K562 (cell line): ENCODE measurements around the gene AP3B1. TPM values are rescaled to one million over a fixed set of nuclear protein-coding genes. Genes with fewer than 3 reads are reported as not detected.

ENCODE experiments used
- ATAC-seq: fragments of 200-7000 bp; cut with Tn5 transposase; 3 replicates; pipeline ENCODE4 v1.9.1; 2020; ENCODE audit warnings: moderate library complexity
- BruUV-seq: library from RNA; stranded (reverse); fragments of 400-500 nt; replicated peaks from 2 replicates; lab custom pipeline; 2021; lab: Mats Ljungman, UMichigan
- CTCF ChIA-PET: fragments of 300-600 bp; formaldehyde crosslinking; extraction: SDS; loops from one replicate; lab custom pipeline; 2021; ENCODE audit warnings: low intra/inter-chr PET ratio; lab: Yijun Ruan, JAX
- POLR2A ChIA-PET: fragments of 300-600, 350-650 bp; sonication (Branson Sonifier 250); formaldehyde crosslinking; extraction: SDS; loops from one replicate; lab custom pipeline; 2021; ENCODE audit warnings: antibody characterized with exemption, inconsistent platforms; lab: Yijun Ruan, JAX
- DNase-seq, 4 experiments: peaks; one replicate each; pipeline versions ENCODE4 v3.0.0 to v3.0.0-alpha.2; 2011 to 2018; ENCODE audit warnings: low spot score in 3 of 4, mixed read lengths in 3 of 4; ENCODE audit errors: extremely low read depth in 1 of 4
- FAIRE-seq: peaks from 2 replicates; lab custom pipeline; 2011; peaks lifted over from hg19 to GRCh38; lab: Jason Lieb, UNC
- H2AFZ ChIP-seq: 2 replicates; pipeline ENCODE4 v1.6.0; 2011; ENCODE audit warnings: low read depth, low read length, control low read depth, inconsistent platforms
- H3K27ac ChIP-seq: fragments of 200-600 bp; 3 replicates; pipeline ENCODE4 v1.8.0; 2011; ENCODE audit warnings: low read depth, mild to moderate bottlenecking, control low read depth, inconsistent platforms, low read length, moderate library complexity, mixed read lengths; ENCODE audit errors: extremely low read depth
- H3K27me3 ChIP-seq, 2 experiments: fragments of 300-600 bp in 1 of 2; 2 replicates in 1 of 2; 3 replicates in 1 of 2; pipeline versions ENCODE4 v1.6.0 to v1.8.0; 2011; ENCODE audit warnings: inconsistent platforms in 2 of 2, low read length in 2 of 2, mild to moderate bottlenecking in 1 of 2, mixed read lengths in 1 of 2, moderate library complexity in 1 of 2; ENCODE audit not compliant: control insufficient read depth in 2 of 2, insufficient read depth in 2 of 2
- H3K36me3 ChIP-seq: fragments of 300-600 bp; 3 replicates; pipeline ENCODE4 v1.8.0; 2011; ENCODE audit warnings: mild to moderate bottlenecking, low read length, inconsistent platforms; ENCODE audit not compliant: control insufficient read depth, insufficient read depth
- H3K4me1 ChIP-seq, 2 experiments: fragments of 200-600 bp in 1 of 2; replicated peaks in 1 of 2; 2 replicates in 1 of 2; 3 replicates in 1 of 2; pipeline versions ENCODE4 v1.5.1 to v1.8.0; 2011; ENCODE audit warnings: inconsistent platforms in 2 of 2, low read length in 2 of 2, mild to moderate bottlenecking in 1 of 2, mixed read lengths in 1 of 2, moderate library complexity in 1 of 2; ENCODE audit not compliant: control insufficient read depth in 2 of 2, insufficient read depth in 2 of 2
- H3K4me2 ChIP-seq: 2 replicates; pipeline ENCODE4 v1.6.1; 2011; ENCODE audit warnings: low read length, control low read depth, inconsistent platforms, mixed read lengths; ENCODE audit not compliant: insufficient read depth
- H3K4me3 ChIP-seq: fragments of 200-600 bp; sonication (generic), shearing (Covaris generic); 2 replicates; pipeline ENCODE4 v1.5.1; 2016; ENCODE audit warnings: control low read depth, inconsistent platforms
- H3K79me2 ChIP-seq: fragments of 200-600 bp; 3 replicates; pipeline ENCODE4 v1.8.0; 2011; ENCODE audit warnings: low read length, inconsistent platforms; ENCODE audit not compliant: control insufficient read depth, insufficient read depth
- H3K9ac ChIP-seq, 2 experiments: 2 replicates each; pipeline versions ENCODE4 v1.6.0 to v1.6.1; 2011; ENCODE audit warnings: low read depth in 2 of 2, low read length in 2 of 2, control low read depth in 1 of 2, inconsistent platforms in 1 of 2, mild to moderate bottlenecking in 1 of 2, mixed read lengths in 1 of 2; ENCODE audit not compliant: insufficient read depth in 1 of 2
- H3K9me1 ChIP-seq: one replicate; pipeline ENCODE4 v1.6.0; 2011; ENCODE audit warnings: inconsistent platforms, mild to moderate bottlenecking, low read length, moderate library complexity; ENCODE audit not compliant: control insufficient read depth, insufficient read depth
- H3K9me3 ChIP-seq: replicated peaks from 2 replicates; pipeline ENCODE4 v1.5.1; 2011; ENCODE audit warnings: low read depth, low read length, inconsistent platforms; ENCODE audit not compliant: control insufficient read depth, insufficient read depth
- H4K20me1 ChIP-seq: replicated peaks from 2 replicates; pipeline ENCODE4 v1.6.1; 2011; ENCODE audit warnings: low read length, inconsistent platforms, mixed read lengths; ENCODE audit not compliant: control insufficient read depth, insufficient read depth
- BHLHE40 ChIP-seq: IDR thresholded peaks from 2 replicates; pipeline ENCODE4 v1.6.1; 2011; ENCODE audit warnings: low read length, improper control_type of control experiment
- BRD9 ChIP-seq: fragments of 450-650 bp; IDR thresholded peaks from 2 replicates; pipeline ENCODE4 v1.6.1; 2018; ENCODE audit warnings: low read depth; ENCODE audit not compliant: partially characterized antibody
- CBX2 ChIP-seq: fragments of 200-600 bp; sonication (generic); IDR thresholded peaks from one replicate; pipeline ENCODE4 v1.6.1; 2012; ENCODE audit warnings: mild to moderate bottlenecking, low read length, inconsistent platforms; ENCODE audit not compliant: insufficient read depth, poor library complexity, severe bottlenecking
- CBX5 ChIP-seq: IDR thresholded peaks from 2 replicates; pipeline ENCODE4 v1.6.1; 2014; ENCODE audit warnings: low read depth, borderline replicate concordance
- HNRNPUL1 ChIP-seq: fragments of 200-400 bp; formaldehyde crosslinking; IDR thresholded peaks from 2 replicates; pipeline ENCODE4 v1.6.1; 2017; ENCODE audit warnings: low read length
- IFI16 ChIP-seq: fragments of 250-450 bp; sonication (Bioruptor Pico); IDR thresholded peaks from 2 replicates; pipeline ENCODE4 v2.1.2; 2022; ENCODE audit warnings: mild to moderate bottlenecking, inconsistent platforms
- L3MBTL2 ChIP-seq: fragments of 450-650 bp; IDR thresholded peaks from 2 replicates; pipeline ENCODE4 v1.6.1; 2016; ENCODE audit warnings: mild to moderate bottlenecking, moderate library complexity
- MXI1 ChIP-seq: IDR thresholded peaks from 2 replicates; pipeline ENCODE4 v1.6.1; 2011; ENCODE audit warnings: low read depth, mild to moderate bottlenecking, improper control_type of control experiment, low read length
- MYC ChIP-seq, 2 experiments: fragments of 250-450 bp in 1 of 2; sonication (Bioruptor Pico) in 1 of 2; IDR thresholded peaks; 2 replicates each; pipeline versions ENCODE4 v1.5.1 to v1.6.1; 2012 to 2021; ENCODE audit warnings: low read depth in 2 of 2, borderline replicate concordance in 1 of 2, improper control_type of control experiment in 1 of 2, low read length in 1 of 2, mild to moderate bottlenecking in 1 of 2, moderate library complexity in 1 of 2
- STAT5B ChIP-seq: fragments of 250-450 bp; sonication (Bioruptor Pico); IDR thresholded peaks from 2 replicates; pipeline ENCODE4 v1.8.0; 2021; ENCODE audit warnings: mild to moderate bottlenecking, inconsistent platforms
- TCF3 ChIP-seq: sonication (generic); formaldehyde crosslinking; IDR thresholded peaks from 2 replicates; pipeline ENCODE4 v1.4.0; 2020; ENCODE audit warnings: mild to moderate bottlenecking, missing genetic modification reagents
- ZBTB1 ChIP-seq: sonication (generic); formaldehyde crosslinking; IDR thresholded peaks from 2 replicates; pipeline ENCODE4 v1.8.1; 2023; ENCODE audit warnings: missing genetic modification reagents, low read depth, mild to moderate bottlenecking, borderline replicate concordance
- ZNF277 ChIP-seq: fragments of 250-450 bp; sonication (Bioruptor Pico); IDR thresholded peaks from 2 replicates; pipeline ENCODE4 v1.8.0; 2022; ENCODE audit warnings: inconsistent platforms, mild to moderate bottlenecking, moderate library complexity, borderline replicate concordance
- ZNF347 ChIP-seq: fragments of 450-650 bp; formaldehyde crosslinking; IDR thresholded peaks from 2 replicates; pipeline ENCODE4 v1.4.0; 2020; ENCODE audit warnings: low read depth, mild to moderate bottlenecking, moderate library complexity
- in situ Hi-C: fragments of 300-500 bp; cut with MboI; formaldehyde crosslinking; loops from 4 replicates; pipeline ENCODE4 v1.15.0; 2018; ENCODE audit warnings: inconsistent platforms, mixed read lengths
- intact Hi-C: fragments of 100-400 bp; cut with micrococcal nuclease; formaldehyde crosslinking; loops from 2 replicates; pipeline ENCODE4 v1.14.2; 2022
- polyA plus RNA-seq, 8 experiments: library from polyadenylated mRNA; depleted of rRNA in 4 of 8; stranded (reverse) in 5 of 8; unstranded in 3 of 8; fragments of >200 nt; fragmentation: Nextera tagmentation in 2 of 8; fragmentation: Illumina TruSeq in 1 of 8; extraction: Ambion mirVana in 2 of 8; extraction: Trizol in 1 of 8; gene quantifications; 2 replicates each; pipeline versions ENCODE4 v1.2.1 to v1.2.3, GENCODE V29; 2011 to 2014; ENCODE audit warnings: inconsistent platforms in 1 of 8, missing spikeins in 1 of 8
- total RNA-seq, 7 experiments: library from RNA; depleted of rRNA in 6 of 7; stranded (reverse); fragments of >200 nt in 6 of 7; fragmentation: Illumina TruSeq in 2 of 7; extraction: Trizol in 2 of 7; gene quantifications; 2 replicates each; pipeline versions ENCODE4 v1.2.1 to v1.2.3, GENCODE V29; 2011 to 2021; ENCODE audit warnings: low replicate concordance in 1 of 7
- TF ChIP-seq, protein P1 (sequence below), 2 experiments: fragments of 450-650 bp in 1 of 2; sonication (generic) in 1 of 2; formaldehyde crosslinking in 1 of 2; IDR thresholded peaks in 1 of 2; conservative IDR thresholded peaks in 1 of 2; 2 replicates each; pipeline versions ENCODE4 v1.6.1 to v1.8.1; 2016 to 2023; ENCODE audit warnings: mild to moderate bottlenecking in 2 of 2, moderate library complexity in 2 of 2, inconsistent platforms in 1 of 2, missing genetic modification reagents in 1 of 2
- TF ChIP-seq, protein P2 (sequence below): sonication (generic); formaldehyde crosslinking; IDR thresholded peaks from 2 replicates; pipeline ENCODE4 v1.8.1; 2023; ENCODE audit warnings: mild to moderate bottlenecking, missing genetic modification reagents

Gene AP3B1
- total and polyA plus RNA-seq, 9 of the 15 experiments (the other 6 are each of a cell fraction or from before 2014, with no cell fraction given): 21.1 to 61.8 (median 42.2) TPM

DNA sequence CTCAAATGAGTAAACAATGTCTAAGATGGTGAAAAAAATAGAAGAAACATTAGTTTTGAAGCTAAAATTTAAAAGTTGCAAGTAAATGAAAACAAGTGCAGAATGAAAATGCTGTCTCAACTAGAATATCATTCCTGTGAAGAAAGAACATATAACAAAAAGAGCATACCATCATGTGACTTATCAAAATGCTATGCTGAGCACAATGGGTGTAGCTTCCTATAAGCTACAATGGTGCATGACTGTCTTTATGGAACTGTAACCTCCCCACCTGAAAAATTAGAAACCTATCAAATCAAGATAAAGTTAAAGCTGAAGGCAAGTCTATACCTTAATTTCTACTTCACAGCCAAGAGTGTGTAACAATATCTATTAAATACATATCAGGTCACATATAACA, 192.0 kb downstream of the AP3B1 start (continued):
- TF ChIP-seq CBX2 (no peak), HNRNPUL1 (no peak), BRD9 (no peak)

- Histone ChIP-seq H3K4me3 (no peak overlapping the region), H3K4me1 (no peaks in the 10 kb centered on the region), H3K27ac (no peak overlapping the region), H3K9me3 (no peaks in the 10 kb centered on the region), H2AFZ (no peak overlapping the region), H3K79me2 (no peaks in the 10 kb centered on the region), H3K4me2 (no peak overlapping the region), H4K20me1 (no peaks in the 10 kb centered on the region), H3K27me3 (no peaks in the 10 kb centered on the region), H3K9ac (no peak overlapping the region), H3K9me1 (peaks cover under 1% of the 10 kb centered on the region), H3K36me3 (peaks cover 16% of the 10 kb centered on the region)
- in situ Hi-C loops: no loop called here
- POLR2A ChIA-PET: no interaction called here
- DNase-seq: no peak
- intact Hi-C loops: no loop called here
- FAIRE-seq: no peak
- no TSS peak for BruUV-seq
- no peak for ATAC-seq
- CTCF ChIA-PET: no interaction called here
- TF ChIP-seq L3MBTL2: no peak
- TF ChIP-seq, protein P1, sequence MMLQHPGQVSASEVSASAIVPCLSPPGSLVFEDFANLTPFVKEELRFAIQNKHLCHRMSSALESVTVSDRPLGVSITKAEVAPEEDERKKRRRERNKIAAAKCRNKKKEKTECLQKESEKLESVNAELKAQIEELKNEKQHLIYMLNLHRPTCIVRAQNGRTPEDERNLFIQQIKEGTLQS (IDR thresholded peaks at IDR 0.05): no peak
- TF ChIP-seq, protein P1 (CRISPR knock-in tag; conservative IDR thresholded peaks at IDR 0.05): no peak
- no peak for TF ChIP-seq STAT5B (CRISPR knock-in tag)
- no peak for TF ChIP-seq BHLHE40
- TF ChIP-seq TCF3 (CRISPR knock-in tag): no peak
- no peak for TF ChIP-seq ZNF277
- no peak for TF ChIP-seq ZBTB1 (CRISPR knock-in tag)
- TF ChIP-seq CBX5: no peak
- TF ChIP-seq IFI16 (CRISPR knock-in tag): no peak
- TF ChIP-seq, protein P2, sequence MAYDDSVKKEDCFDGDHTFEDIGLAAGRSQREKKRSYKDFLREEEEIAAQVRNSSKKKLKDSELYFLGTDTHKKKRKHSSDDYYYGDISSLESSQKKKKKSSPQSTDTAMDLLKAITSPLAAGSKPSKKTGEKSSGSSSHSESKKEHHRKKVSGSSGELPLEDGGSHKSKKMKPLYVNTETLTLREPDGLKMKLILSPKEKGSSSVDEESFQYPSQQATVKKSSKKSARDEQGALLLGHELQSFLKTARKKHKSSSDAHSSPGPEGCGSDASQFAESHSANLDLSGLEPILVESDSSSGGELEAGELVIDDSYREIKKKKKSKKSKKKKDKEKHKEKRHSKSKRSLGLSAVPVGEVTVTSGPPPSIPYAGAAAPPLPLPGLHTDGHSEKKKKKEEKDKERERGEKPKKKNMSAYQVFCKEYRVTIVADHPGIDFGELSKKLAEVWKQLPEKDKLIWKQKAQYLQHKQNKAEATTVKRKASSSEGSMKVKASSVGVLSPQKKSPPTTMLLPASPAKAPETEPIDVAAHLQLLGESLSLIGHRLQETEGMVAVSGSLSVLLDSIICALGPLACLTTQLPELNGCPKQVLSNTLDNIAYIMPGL: no peak
- no peak for TF ChIP-seq MXI1
- TF ChIP-seq MYC (IDR thresholded peaks at IDR 0.05; ENCODE audit: low read depth, low read length): no peak
- TF ChIP-seq MYC (CRISPR knock-in tag; IDR thresholded peaks at IDR 0.05; ENCODE audit: borderline replicate concordance, low read depth): no peak
- TF ChIP-seq ZNF347 (CRISPR knock-in tag): no peak
Observed at GRCh38 chr5:78095125-78095524, 199.4 kb downstream of the AP3B1 start.
